GM12874 (cell line): ENCODE data around the gene DLL1.

Source experiments
- TF ChIP-seq, protein P1 (sequence below): IDR thresholded peaks from 2 replicates; pipeline ENCODE4 v1.5.1; 2011; ENCODE audit warnings: low read depth, mild to moderate bottlenecking, control low read depth, low read length, moderate library complexity; ENCODE audit not compliant: insufficient read depth

DLL1 gene

DNA sequence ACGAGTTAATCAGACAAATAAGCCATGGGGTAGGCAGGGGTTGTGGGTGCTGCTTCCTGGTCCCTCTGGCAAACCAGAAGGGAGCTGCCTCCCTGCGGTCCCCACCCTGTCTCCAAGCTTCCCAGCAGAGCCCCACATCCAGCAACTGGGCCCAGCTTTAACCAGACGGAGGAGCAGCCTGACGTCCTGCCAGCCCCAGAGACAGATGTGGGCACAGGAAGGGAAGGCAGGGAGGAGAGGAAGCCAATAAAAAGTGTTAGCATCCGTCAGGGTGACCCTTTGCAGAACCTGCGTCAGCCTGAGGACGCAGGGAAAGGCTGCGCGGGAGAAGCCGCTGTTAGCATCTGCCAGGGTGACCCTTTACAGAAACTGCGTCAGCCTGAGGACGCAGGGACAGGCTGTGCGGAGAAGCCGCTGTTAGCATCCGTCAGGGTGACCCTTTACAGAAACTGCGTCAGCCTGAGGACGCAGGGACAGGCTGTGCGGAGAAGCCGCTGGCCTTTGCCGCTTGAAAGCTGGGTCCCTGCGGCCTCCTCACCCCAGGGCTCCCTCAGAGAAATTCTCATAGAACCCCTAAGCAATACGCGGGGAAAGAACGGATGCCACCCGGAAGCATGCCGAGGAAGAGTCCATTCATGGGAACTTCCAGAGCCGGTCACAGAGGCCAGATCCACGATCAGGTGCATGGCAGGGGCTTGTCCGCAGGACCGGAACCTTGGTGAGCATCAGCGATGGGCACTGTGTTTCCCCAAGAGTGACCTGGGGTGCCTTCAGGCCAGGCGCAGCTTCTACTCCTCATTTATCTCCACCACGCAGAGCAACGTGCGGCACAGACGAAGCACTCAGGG lies 15.9 kb downstream of the DLL1 start:
- TF ChIP-seq, protein P1, sequence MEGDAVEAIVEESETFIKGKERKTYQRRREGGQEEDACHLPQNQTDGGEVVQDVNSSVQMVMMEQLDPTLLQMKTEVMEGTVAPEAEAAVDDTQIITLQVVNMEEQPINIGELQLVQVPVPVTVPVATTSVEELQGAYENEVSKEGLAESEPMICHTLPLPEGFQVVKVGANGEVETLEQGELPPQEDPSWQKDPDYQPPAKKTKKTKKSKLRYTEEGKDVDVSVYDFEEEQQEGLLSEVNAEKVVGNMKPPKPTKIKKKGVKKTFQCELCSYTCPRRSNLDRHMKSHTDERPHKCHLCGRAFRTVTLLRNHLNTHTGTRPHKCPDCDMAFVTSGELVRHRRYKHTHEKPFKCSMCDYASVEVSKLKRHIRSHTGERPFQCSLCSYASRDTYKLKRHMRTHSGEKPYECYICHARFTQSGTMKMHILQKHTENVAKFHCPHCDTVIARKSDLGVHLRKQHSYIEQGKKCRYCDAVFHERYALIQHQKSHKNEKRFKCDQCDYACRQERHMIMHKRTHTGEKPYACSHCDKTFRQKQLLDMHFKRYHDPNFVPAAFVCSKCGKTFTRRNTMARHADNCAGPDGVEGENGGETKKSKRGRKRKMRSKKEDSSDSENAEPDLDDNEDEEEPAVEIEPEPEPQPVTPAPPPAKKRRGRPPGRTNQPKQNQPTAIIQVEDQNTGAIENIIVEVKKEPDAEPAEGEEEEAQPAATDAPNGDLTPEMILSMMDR, result no peak

GRCh38 chr6:170273681-170274080 lies 17.2 kb downstream of the DLL1 start:
- TF ChIP-seq, protein P1, result no peak

DNA sequence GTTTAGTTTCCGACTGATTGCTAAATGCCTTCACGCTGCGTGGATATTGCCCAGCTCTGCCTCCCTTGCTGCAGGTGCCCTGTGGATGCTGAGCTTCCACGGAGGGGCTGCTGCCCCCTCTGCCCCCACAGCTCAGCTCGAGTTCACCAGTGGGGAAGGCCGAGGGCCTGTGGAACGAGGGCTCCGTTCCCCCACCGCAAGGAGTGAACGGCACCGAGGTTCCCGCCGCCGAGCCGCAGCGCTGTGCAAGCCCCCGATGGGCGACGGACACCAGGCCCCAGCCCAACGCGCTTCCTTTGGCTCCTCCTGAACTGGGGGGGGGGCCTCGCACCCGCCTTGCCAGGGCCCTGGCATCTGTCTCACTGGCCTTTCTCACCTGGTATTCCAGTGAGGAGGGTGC lies 17.7 kb downstream of the DLL1 start:
- TF ChIP-seq, protein P1, result no peak

- TF ChIP-seq, protein P1, result no peak
Measured at GRCh38 chr6:170272341-170273065, 18.4 kb downstream of the DLL1 start.

- TF ChIP-seq, protein P1, result no peak
Measured at GRCh38 chr6:170271771-170272314, 19.0 kb downstream of the DLL1 start.

DNA sequence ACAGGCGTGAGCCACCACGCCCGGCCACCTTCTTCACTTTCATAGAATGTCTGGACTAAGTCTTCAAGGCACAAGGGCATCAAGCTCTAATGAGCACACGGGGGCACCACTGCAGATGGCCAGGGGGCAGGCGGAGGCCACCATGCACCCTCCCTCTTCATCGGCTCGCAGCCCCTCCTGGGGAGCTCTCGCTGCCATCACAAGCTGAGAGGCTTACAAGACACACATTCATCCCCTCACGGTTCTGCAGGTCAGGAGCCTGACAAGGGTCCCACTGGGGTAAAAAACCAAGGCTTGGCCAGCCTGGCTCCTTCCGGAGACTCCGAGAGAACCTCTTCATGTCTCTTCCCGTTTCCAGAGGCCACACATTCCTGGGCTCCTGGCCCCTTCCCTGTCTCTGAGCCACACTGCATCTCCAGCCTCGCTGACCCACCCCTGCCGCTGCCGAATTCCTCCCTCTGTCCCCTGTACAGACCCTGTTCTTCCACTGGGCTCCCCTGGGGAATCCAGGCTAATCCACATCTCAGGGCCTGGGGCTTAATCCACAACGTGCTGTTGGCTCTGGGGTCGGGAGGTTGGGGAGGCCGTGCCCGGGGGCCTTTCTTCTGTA lies 19.8 kb downstream of the DLL1 start:
- TF ChIP-seq, protein P1, result no peak
